ENCODE data around the gene PDE6H. TPM values are rescaled to one million over a fixed set of nuclear protein-coding genes. Genes with fewer than 3 reads are reported as not detected.

PDE6H gene
- total and polyA plus RNA-seq, 2 donors (not counting 3 experiments of a cell fraction or from before 2014, with no cell fraction given) = not detected

GRCh38 chr12:14976658-14977057 lies 3.8 kb downstream of the PDE6H start:
- dilution Hi-C loops (cut with MboI; ENCODE audit: extremely low pct_ligation_motif_present, low sequenced_read_pairs) (no loop called here), intact Hi-C loops (cut with micrococcal nuclease) (no loop called here)
- no peak overlapping the region for H3K9ac ChIP-seq (replicated peaks; ENCODE audit: extremely low read depth, insufficient read depth, low read length)
- POLR2A ChIA-PET = no interaction called here
- H3K9me3 ChIP-seq (replicated peaks; ENCODE audit: control insufficient read depth, insufficient read depth, low read length) = no peaks in the 10 kb centered on the region
- no peaks in the 10 kb centered on the region for H3K27me3 ChIP-seq (ENCODE audit: control insufficient read depth in 2 of 2, insufficient read depth in 2 of 2, low read length in 2 of 2)
- CTCF ChIA-PET = no interaction called here
- H2AFZ ChIP-seq (ENCODE audit: low read depth, low read length) = no peak overlapping the region
- TF ChIP-seq CTCF (IDR thresholded peaks at IDR 0.05; ENCODE audit: extremely low read depth in 1 of 2, insufficient read depth in 1 of 2, low read depth in 1 of 2, low read length in 2 of 2) (no peak), MAX (IDR thresholded peaks at IDR 0.05; ENCODE audit: insufficient read depth, insufficient read length) (no peak), EZH2 (IDR thresholded peaks at IDR 0.05; ENCODE audit: borderline replicate concordance, low read depth, low read length, severe bottlenecking) (no peak), MYC (IDR thresholded peaks at IDR 0.05; ENCODE audit: low read depth, low read length) (no peak), POLR2A (IDR thresholded peaks at IDR 0.05; ENCODE audit: low read depth, low read length) (no peak), POLR2AphosphoS5 (IDR thresholded peaks at IDR 0.05; ENCODE audit: insufficient read depth, low read depth, low read length) (no peak), GATA2 (IDR thresholded peaks at IDR 0.05; ENCODE audit: insufficient read depth, insufficient read length, low read depth, low read length) (no peak), FOS (IDR thresholded peaks at IDR 0.05; ENCODE audit: borderline replicate concordance, insufficient read depth, low read length) (no peak), JUN (IDR thresholded peaks at IDR 0.05; ENCODE audit: borderline replicate concordance, insufficient read depth, insufficient read length, low read depth) (no peak)
- H3K79me2 ChIP-seq (ENCODE audit: control insufficient read depth, insufficient read depth, low read length) = no peaks in the 10 kb centered on the region
- H3K36me3 ChIP-seq (ENCODE audit: control insufficient read depth in 2 of 2, extremely low read depth in 1 of 2, insufficient read depth in 2 of 2, low read length in 2 of 2) = no peaks in the 10 kb centered on the region
- H3K27ac ChIP-seq (ENCODE audit: insufficient read depth, low read depth, low read length) = no peak overlapping the region
- no peak overlapping the region for H3K4me2 ChIP-seq (ENCODE audit: insufficient read depth, low read length)
- H3K4me1 ChIP-seq (ENCODE audit: control insufficient read depth, extremely low read depth, insufficient read depth, low read length) = no peaks in the 10 kb centered on the region
- no peak overlapping the region for H3K4me3 ChIP-seq (replicated peaks in 1 of 3; ENCODE audit: insufficient read depth in 1 of 3, low read depth in 1 of 3, low read length in 3 of 3)
- no peak for FAIRE-seq
- BruUV-seq (replicated peaks) = no TSS peak
- no peaks in the 10 kb centered on the region for H4K20me1 ChIP-seq (replicated peaks; ENCODE audit: control insufficient read depth, extremely low read depth, insufficient read depth, low read length)
- no peak for DNase-seq (ENCODE audit: low read depth, low spot score)
- H3K9me1 ChIP-seq (replicated peaks; ENCODE audit: control insufficient read depth, extremely low read depth, insufficient read depth, low read length) = no peaks in the 10 kb centered on the region
